ENCODE results near the gene RBM10. TPM values are rescaled to one million over a fixed set of nuclear protein-coding genes. Genes with fewer than 3 reads are reported as not detected.

The RBM10 gene
- total and polyA plus RNA-seq, 9 of the 15 experiments (the other 6 are each of a cell fraction or from before 2014, with no cell fraction given), result 1.1 to 61.7 (median 31.5) TPM

GRCh38 chrX:47193475-47194193, 48.6 kb downstream of the RBM10 start, which contains the start of gene UBA1 (continued):
- TF ChIP-seq ZNF609 (CRISPR knock-in tag; IDR thresholded peaks at IDR 0.05; ENCODE audit: borderline replicate concordance) (no peak), CBFB (CRISPR knock-in tag; IDR thresholded peaks at IDR 0.05) (no peak), PRMT5 (CRISPR knock-in tag; IDR thresholded peaks at IDR 0.05) (no peak), BCLAF1 (IDR thresholded peaks at IDR 0.05; ENCODE audit: borderline replicate concordance in 1 of 2, control insufficient read depth in 1 of 2, low read depth in 2 of 2, low read length in 1 of 2) (no peak), STAT5A (IDR thresholded peaks at IDR 0.05; ENCODE audit: borderline replicate concordance, low read length) (no peak), HES1 (IDR thresholded peaks at IDR 0.05; ENCODE audit: low read depth) (no peak), TAL1 (IDR thresholded peaks at IDR 0.05) (no peak), POLR2AphosphoS5 (IDR thresholded peaks at IDR 0.05; ENCODE audit: control insufficient read depth, insufficient read depth, low read depth, low read length) (peak; percentile 87), BCL6 (CRISPR knock-in tag; IDR thresholded peaks at IDR 0.05) (no peak), ZNF280B (CRISPR knock-in tag; IDR thresholded peaks at IDR 0.05) (no peak), RBM22 (IDR thresholded peaks at IDR 0.05; ENCODE audit: low read depth, low read length, poor library complexity, severe bottlenecking) (peak; percentile 51), ZNF24 (IDR thresholded peaks at IDR 0.05) (0 out of 2 replicates have a peak, but pooled peaks have one; percentile 42), ZNF699 (CRISPR knock-in tag; IDR thresholded peaks at IDR 0.05; ENCODE audit: insufficient replicate concordance) (no peak)
- TF ChIP-seq, protein P1, sequence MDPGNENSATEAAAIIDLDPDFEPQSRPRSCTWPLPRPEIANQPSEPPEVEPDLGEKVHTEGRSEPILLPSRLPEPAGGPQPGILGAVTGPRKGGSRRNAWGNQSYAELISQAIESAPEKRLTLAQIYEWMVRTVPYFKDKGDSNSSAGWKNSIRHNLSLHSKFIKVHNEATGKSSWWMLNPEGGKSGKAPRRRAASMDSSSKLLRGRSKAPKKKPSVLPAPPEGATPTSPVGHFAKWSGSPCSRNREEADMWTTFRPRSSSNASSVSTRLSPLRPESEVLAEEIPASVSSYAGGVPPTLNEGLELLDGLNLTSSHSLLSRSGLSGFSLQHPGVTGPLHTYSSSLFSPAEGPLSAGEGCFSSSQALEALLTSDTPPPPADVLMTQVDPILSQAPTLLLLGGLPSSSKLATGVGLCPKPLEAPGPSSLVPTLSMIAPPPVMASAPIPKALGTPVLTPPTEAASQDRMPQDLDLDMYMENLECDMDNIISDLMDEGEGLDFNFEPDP (CRISPR knock-in tag; IDR thresholded peaks at IDR 0.05), result no peak
